Hematopoietic multipotent progenitor cell treated with erythropoietin and hydrocortisone succinate and interleukin-3 and kit ligand, for 15 days (in vitro differentiated cells): ENCODE data around the gene FUT7.
A peak's percentile ranks its signal among the peaks of the same experiment; 100 is the strongest.
"Not testable (repeated sequence)": the region's sequence is repeated elsewhere in the genome, so short reads cannot be mapped to it uniquely, and the experiment has no call there.

Experiments
- DNase-seq: peaks from one replicate; pipeline ENCODE4 v3.0.0-alpha.2; 2015; ENCODE audit warnings: low spot score

The FUT7 gene

GRCh38 chr9:137066096-137066861 lies 34.4 kb upstream of the FUT7 start:
- DNase-seq, result no peak

DNA sequence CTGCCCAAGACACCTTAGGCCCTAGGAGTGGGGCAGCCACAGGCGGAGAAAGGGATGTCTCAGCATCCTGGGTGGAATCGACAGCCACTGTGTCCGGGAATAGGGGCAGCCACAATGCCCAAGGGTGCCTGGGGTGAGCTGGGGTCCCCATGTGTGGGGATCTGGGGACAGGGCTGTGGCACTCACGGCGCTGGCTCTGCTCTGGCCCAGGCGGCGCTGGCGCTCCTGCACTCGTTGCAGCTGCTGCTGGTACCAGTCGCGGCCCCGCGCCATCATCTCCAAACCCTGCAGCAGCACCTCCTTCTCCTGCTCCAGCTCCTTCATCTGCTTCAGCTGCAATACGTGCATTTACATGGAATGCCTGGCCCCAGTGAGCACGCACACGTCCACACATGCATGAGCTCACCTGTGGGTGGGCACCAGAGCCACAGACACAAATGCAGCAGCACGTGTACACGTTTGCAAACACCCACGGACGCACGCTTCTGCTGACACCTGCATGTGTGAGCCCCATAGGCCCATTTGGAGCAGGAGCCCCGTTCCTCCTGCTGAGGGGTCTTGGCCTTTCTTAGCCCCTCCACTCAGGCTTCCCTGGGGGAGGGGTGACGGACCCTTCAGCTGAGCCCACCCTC lies 33.6 kb upstream of the FUT7 start:
- no peak for DNase-seq

GRCh38 chr9:137064880-137065164 lies 32.9 kb upstream of the FUT7 start:
- DNase-seq, result no peak

GRCh38 chr9:137064027-137064879 lies 32.4 kb upstream of the FUT7 start:
- peak; percentile 65 for DNase-seq

DNA sequence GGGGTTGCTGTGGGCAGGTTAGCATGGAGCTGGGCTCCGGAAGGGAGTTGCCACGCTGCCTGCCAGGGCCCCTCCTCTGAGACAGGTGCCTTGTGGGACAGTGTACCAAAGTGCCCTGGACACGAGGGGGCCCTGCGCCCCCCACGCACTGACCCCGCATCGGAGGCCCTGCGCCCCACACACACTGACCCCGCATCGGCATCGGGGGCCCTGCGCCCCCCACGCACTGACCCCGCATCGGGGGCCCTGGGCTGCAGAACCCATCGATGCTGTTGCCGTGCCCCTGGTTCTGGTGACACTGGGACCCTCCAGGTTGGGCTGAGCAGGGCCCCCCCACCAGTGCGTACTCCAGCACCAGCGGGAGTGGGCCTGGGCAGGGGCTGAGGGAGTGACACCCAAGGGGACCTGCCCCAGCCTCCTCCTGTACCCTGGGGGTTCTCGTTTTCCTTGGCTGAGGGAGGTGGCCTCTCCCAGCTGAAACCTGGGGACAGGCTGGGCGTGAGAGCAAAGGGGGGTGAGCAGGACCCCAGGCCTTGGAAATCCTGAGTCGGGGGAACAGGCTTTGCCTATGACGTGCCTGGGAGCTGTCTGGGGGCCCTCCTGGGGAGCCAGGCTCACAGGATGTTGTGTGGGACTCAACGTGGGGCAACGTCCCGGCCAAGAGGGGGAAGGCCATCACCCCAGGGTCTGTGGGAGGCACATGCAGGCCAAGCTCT lies 31.6 kb upstream of the FUT7 start:
- no peak for DNase-seq

- DNase-seq, result not testable (repeated sequence)
These were observed 30.9 kb upstream of the FUT7 start for GRCh38 chr9:137062798-137063197.

- no peak for DNase-seq
These were observed 30.5 kb upstream of the FUT7 start for GRCh38 chr9:137062384-137062783.

- DNase-seq, result no peak
These were observed 26.8 kb upstream of the FUT7 start for GRCh38 chr9:137058521-137059234.

GRCh38 chr9:137057545-137057944 lies 25.7 kb upstream of the FUT7 start:
- no peak for DNase-seq

GRCh38 chr9:137056739-137057415 lies 25.0 kb upstream of the FUT7 start:
- DNase-seq, result no peak

DNA sequence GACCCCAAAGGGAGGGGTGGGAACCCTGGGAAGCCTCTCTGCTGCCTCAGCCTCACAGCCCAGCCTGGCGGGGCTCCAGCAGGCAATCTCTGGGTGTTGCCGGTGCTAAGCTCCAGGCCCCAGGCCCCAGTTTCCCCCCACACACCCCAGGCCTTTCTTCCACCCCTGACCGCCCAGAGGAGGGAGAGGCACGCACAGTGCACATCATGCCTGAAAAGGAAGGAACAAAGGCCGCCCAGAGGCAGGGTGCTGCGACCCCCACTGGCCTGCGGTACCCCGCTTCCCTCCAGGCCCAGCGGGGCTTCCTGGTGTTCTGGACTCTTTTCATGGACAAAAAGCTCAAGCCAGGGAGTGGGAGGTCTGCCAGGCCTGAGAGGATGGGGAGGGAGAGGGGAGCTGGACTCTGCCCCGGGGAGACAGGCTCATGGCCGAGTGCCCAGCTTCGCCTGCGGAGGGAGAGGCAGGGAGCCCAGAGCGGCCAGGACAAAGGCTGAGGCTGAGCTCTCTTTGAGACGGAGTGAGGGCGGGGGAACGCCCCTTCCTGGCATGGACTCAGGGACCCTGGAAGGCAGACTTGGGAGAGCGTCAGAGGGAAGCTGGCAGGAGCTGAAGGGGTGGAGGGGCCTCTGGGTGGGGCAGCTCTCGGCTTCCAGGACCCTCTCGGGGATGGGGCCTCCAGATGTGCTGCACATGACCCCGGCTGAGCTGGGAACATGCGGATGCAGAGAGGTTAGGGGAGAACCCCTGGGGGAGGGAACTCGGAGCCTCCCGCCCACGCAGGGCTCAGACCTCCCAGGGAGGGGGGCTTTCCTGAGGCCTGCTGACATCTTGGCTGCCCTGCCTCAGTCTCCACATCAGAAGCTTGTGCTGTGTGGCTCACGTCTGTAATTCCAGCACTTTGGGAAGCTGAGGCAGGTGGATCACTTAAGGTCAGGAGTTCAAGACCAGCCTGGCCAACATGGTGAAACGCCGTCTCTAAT lies 23.8 kb upstream of the FUT7 start:
- no peak for DNase-seq

- no peak for DNase-seq
These were observed 23.1 kb upstream of the FUT7 start for GRCh38 chr9:137054932-137055384.

GRCh38 chr9:137053944-137054931 lies 22.4 kb upstream of the FUT7 start, which contains the start of gene ENTPD2:
TSS of gene ENTPD2 (minus strand) at chr9:137054061. CDS start at chr9:137053997, 64 bp downstream.
- DNase-seq, result no peak

- no peak for DNase-seq
These were observed 21.4 kb upstream of the FUT7 start for GRCh38 chr9:137052998-137053943.

- no peak for DNase-seq
These were observed 20.4 kb upstream of the FUT7 start for GRCh38 chr9:137052293-137052692.

GRCh38 chr9:137051145-137051724 lies 19.3 kb upstream of the FUT7 start:
- no peak for DNase-seq

- DNase-seq, result no peak
These were observed 18.7 kb upstream of the FUT7 start for GRCh38 chr9:137050570-137050969.
